NCI-H774 (cell line): ENCODE data around the gene SLC39A8.

ENCODE experiments used
- DNase-seq: peaks from one replicate; lab custom pipeline; 2025; lab: John Stamatoyannopoulos, UW

The SLC39A8 gene

GRCh38 chr4:102339018-102339417 is 6.3 kb downstream of the SLC39A8 start:
- DNase-seq = no peak

- DNase-seq = no peak
Measured at GRCh38 chr4:102338405-102338804, 6.9 kb downstream of the SLC39A8 start.

GRCh38 chr4:102335616-102336015 is 9.7 kb downstream of the SLC39A8 start:
- DNase-seq = no peak

GRCh38 chr4:102334624-102335023 is 10.7 kb downstream of the SLC39A8 start:
- no peak for DNase-seq

GRCh38 chr4:102333787-102334186 is 11.5 kb downstream of the SLC39A8 start:
- no peak for DNase-seq

- no peak for DNase-seq
Measured at GRCh38 chr4:102328045-102328444, 17.2 kb downstream of the SLC39A8 start.

- no peak for DNase-seq
Measured at GRCh38 chr4:102326951-102327350, 18.3 kb downstream of the SLC39A8 start.

- no peak for DNase-seq
Measured at GRCh38 chr4:102324730-102325129, 20.6 kb downstream of the SLC39A8 start.

GRCh38 chr4:102322736-102323135 is 22.5 kb downstream of the SLC39A8 start:
- DNase-seq = no peak

GRCh38 chr4:102321260-102321995 is 23.9 kb downstream of the SLC39A8 start:
- DNase-seq = no peak

GRCh38 chr4:102319594-102319993 is 25.7 kb downstream of the SLC39A8 start:
- no peak for DNase-seq

- DNase-seq = no peak
Measured at GRCh38 chr4:102318526-102318925, 26.8 kb downstream of the SLC39A8 start.

GRCh38 chr4:102318105-102318504 is 27.2 kb downstream of the SLC39A8 start:
- no peak for DNase-seq

GRCh38 chr4:102317459-102317858 is 27.8 kb downstream of the SLC39A8 start:
- no peak for DNase-seq

- DNase-seq = no peak
Measured at GRCh38 chr4:102316585-102316984, 28.7 kb downstream of the SLC39A8 start.

GRCh38 chr4:102315532-102315931 is 29.8 kb downstream of the SLC39A8 start:
- DNase-seq = no peak

- DNase-seq = no peak
Measured at GRCh38 chr4:102312417-102312816, 32.9 kb downstream of the SLC39A8 start.

GRCh38 chr4:102311912-102312311 is 33.4 kb downstream of the SLC39A8 start:
- DNase-seq = no peak

- DNase-seq = no peak
Measured at GRCh38 chr4:102311407-102311806, 33.9 kb downstream of the SLC39A8 start.

- no peak for DNase-seq
Measured at GRCh38 chr4:102308032-102308799, 37.1 kb downstream of the SLC39A8 start.

- DNase-seq = no peak
Measured at GRCh38 chr4:102305666-102306065, 39.6 kb downstream of the SLC39A8 start.

- no peak for DNase-seq
Measured at GRCh38 chr4:102302762-102303161, 42.5 kb downstream of the SLC39A8 start.

GRCh38 chr4:102301167-102301566 is 44.1 kb downstream of the SLC39A8 start:
- DNase-seq = no peak
